ENCODE data around the gene TGFA. TPM values are rescaled to one million over a fixed set of nuclear protein-coding genes. Genes with fewer than 3 reads are reported as not detected.

Gene TGFA
- total RNA-seq, 1 experiment from 2014 or later, result 22.5 TPM

- Mint-ChIP-seq H3K9me3 (ENCODE audit: unreplicated experiment) (no peaks in the 10 kb centered on the region), H3K36me3 (ENCODE audit: insufficient read depth, unreplicated experiment) (no peaks in the 10 kb centered on the region), H3K27me3 (ENCODE audit: insufficient read depth, unreplicated experiment) (no peaks in the 10 kb centered on the region), H3K4me1 (ENCODE audit: insufficient read depth, unreplicated experiment) (peaks cover 21% of the 10 kb centered on the region), H3K4me3 (ENCODE audit: unreplicated experiment) (no peak overlapping the region), H3K27ac (ENCODE audit: low read depth, unreplicated experiment) (no peak overlapping the region)
- DNase-seq (ENCODE audit: unreplicated experiment), result no peak
- ChIA-PET CTCF (interaction anchor here (1.0 kb wide), 1 partner anchor 27 kb away, joined by 4 read pairs; no protein-coding TSS in a partner anchor), POLR2A (no interaction called here)
- intact Hi-C loops (cut with micrococcal nuclease), result no loop called here
- BruUV-seq (replicated peaks), result no TSS peak
- no peak for TF ChIP-seq CTCF (IDR thresholded peaks at IDR 0.05; ENCODE audit: unreplicated experiment)
These were observed 24.0 kb downstream of the TGFA start for GRCh38 chr2:70529610-70530009.

GRCh38 chr2:70528929-70529328 lies 24.7 kb downstream of the TGFA start:
- Mint-ChIP-seq H3K9me3 (ENCODE audit: unreplicated experiment) (no peaks in the 10 kb centered on the region), H3K36me3 (ENCODE audit: insufficient read depth, unreplicated experiment) (no peaks in the 10 kb centered on the region), H3K27me3 (ENCODE audit: insufficient read depth, unreplicated experiment) (no peaks in the 10 kb centered on the region), H3K4me3 (ENCODE audit: unreplicated experiment) (no peak overlapping the region), H3K4me1 (ENCODE audit: insufficient read depth, unreplicated experiment) (peaks cover 28% of the 10 kb centered on the region), H3K27ac (ENCODE audit: low read depth, unreplicated experiment) (no peak overlapping the region)
- intact Hi-C loops (cut with micrococcal nuclease), result no loop called here
- DNase-seq (ENCODE audit: unreplicated experiment), result no peak
- TF ChIP-seq CTCF (IDR thresholded peaks at IDR 0.05; ENCODE audit: unreplicated experiment), result no peak
- ChIA-PET CTCF (interaction anchor here (1.0 to 1.1 kb wide), 2 partner anchors 28 to 188 kb away, joined by 3 to 4 read pairs; no protein-coding TSS in a partner anchor), POLR2A (interaction anchor here (2.3 to 6.1 kb wide), 2 partner anchors 13 to 22 kb away, joined by 13 to 62 read pairs; partner anchors contain the start of gene TGFA)
- BruUV-seq (replicated peaks), result no TSS peak

GRCh38 chr2:70528276-70528675 lies 25.4 kb downstream of the TGFA start:
- no peak overlapping the region for H3K27ac Mint-ChIP-seq (ENCODE audit: low read depth, unreplicated experiment)
- no peak for TF ChIP-seq CTCF (IDR thresholded peaks at IDR 0.05; ENCODE audit: unreplicated experiment)
- H3K9me3 Mint-ChIP-seq (ENCODE audit: unreplicated experiment), result no peaks in the 10 kb centered on the region
- no peaks in the 10 kb centered on the region for H3K36me3 Mint-ChIP-seq (ENCODE audit: insufficient read depth, unreplicated experiment)
- ChIA-PET POLR2A (interaction anchor here (2.3 to 6.1 kb wide), 2 partner anchors 13 to 23 kb away, joined by 13 to 62 read pairs; partner anchors contain the start of gene TGFA), CTCF (interaction anchor here (0.6 to 1.1 kb wide), 2 partner anchors 19 to 188 kb away, joined by 3 to 4 read pairs; no protein-coding TSS in a partner anchor)
- H3K4me1 Mint-ChIP-seq (ENCODE audit: insufficient read depth, unreplicated experiment), result peaks cover 34% of the 10 kb centered on the region
- no TSS peak for BruUV-seq (replicated peaks)
- no peak for DNase-seq (ENCODE audit: unreplicated experiment)
- H3K27me3 Mint-ChIP-seq (ENCODE audit: insufficient read depth, unreplicated experiment), result no peaks in the 10 kb centered on the region
- H3K4me3 Mint-ChIP-seq (ENCODE audit: unreplicated experiment), result no peak overlapping the region
- intact Hi-C loops (cut with micrococcal nuclease), result no loop called here

GRCh38 chr2:70527447-70528080 lies 26.1 kb downstream of the TGFA start:
- H3K27me3 Mint-ChIP-seq (ENCODE audit: insufficient read depth, unreplicated experiment), result no peaks in the 10 kb centered on the region
- no peaks in the 10 kb centered on the region for H3K9me3 Mint-ChIP-seq (ENCODE audit: unreplicated experiment)
- no peak for DNase-seq (ENCODE audit: unreplicated experiment)
- no peak overlapping the region for H3K27ac Mint-ChIP-seq (ENCODE audit: low read depth, unreplicated experiment)
- POLR2A ChIA-PET, result interaction anchor here (1.4 to 6.1 kb wide), 3 partner anchors 14 to 198 kb away, joined by 3 to 62 read pairs (median 13); partner anchors contain the start of gene TGFA
- H3K4me1 Mint-ChIP-seq (ENCODE audit: insufficient read depth, unreplicated experiment), result peaks cover 36% of the 10 kb centered on the region
- CTCF ChIA-PET, result interaction anchor here (0.6 to 1.4 kb wide), 4 partner anchors 10 to 226 kb away, joined by 4 to 5 read pairs (median 4); partner anchors contain the start of gene FAM136A
- TF ChIP-seq CTCF (IDR thresholded peaks at IDR 0.05; ENCODE audit: unreplicated experiment), result no peak
- H3K4me3 Mint-ChIP-seq (ENCODE audit: unreplicated experiment), result no peak overlapping the region
- intact Hi-C loops (cut with micrococcal nuclease), result no loop called here
- H3K36me3 Mint-ChIP-seq (ENCODE audit: insufficient read depth, unreplicated experiment), result no peaks in the 10 kb centered on the region
- BruUV-seq (replicated peaks), result no TSS peak

Data from MCF 10A (cell line).